Left kidney (tissue), 2 donors: ENCODE results near the gene STARD8. TPM values are rescaled to one million over a fixed set of nuclear protein-coding genes. Genes with fewer than 3 reads are reported as not detected.
A peak's percentile ranks its signal among the peaks of the same experiment; 100 is the strongest.

Experiments used
- DNase-seq: peaks from one replicate; pipeline ENCODE4 v3.0.0-alpha.2; 2013
- polyA plus RNA-seq: library from polyadenylated mRNA; unstranded; fragments of 120-200 nt; gene quantifications from one replicate; pipeline ENCODE4 v1.2.1, GENCODE V29; 2013; ENCODE audit not compliant: insufficient read length

The STARD8 gene
- polyA plus RNA-seq, 1 donor, result 17.4 TPM

GRCh38 chrX:68691921-68692320, 44.5 kb downstream of the STARD8 start:
- DNase-seq, result no peak

DNA sequence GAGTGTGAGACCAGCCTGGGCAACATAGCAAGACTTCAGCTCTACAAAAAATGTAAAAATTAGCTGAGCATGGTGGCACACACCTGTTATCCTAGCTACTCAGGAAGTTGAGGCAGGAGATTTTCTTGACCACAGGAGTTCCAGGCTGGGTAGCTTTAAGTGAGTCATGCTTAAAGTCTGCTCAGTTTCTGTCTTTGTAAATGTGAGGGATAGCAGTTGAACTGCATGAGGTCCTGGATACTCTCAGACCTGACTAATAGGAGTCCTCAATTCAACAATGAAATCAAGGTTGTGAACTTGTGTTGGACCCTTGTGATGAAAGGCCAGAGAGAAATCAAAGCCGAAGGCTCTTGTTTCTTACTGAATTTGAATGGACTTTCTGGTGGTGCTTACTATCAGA, 45.2 kb downstream of the STARD8 start:
- no peak for DNase-seq

- DNase-seq, result peak; percentile 65
These were observed 46.3 kb downstream of the STARD8 start for GRCh38 chrX:68693481-68694434.

- no peak for DNase-seq
These were observed 47.2 kb downstream of the STARD8 start for GRCh38 chrX:68694435-68695205.

- no peak for DNase-seq
These were observed 47.9 kb downstream of the STARD8 start for GRCh38 chrX:68695206-68695845.

DNA sequence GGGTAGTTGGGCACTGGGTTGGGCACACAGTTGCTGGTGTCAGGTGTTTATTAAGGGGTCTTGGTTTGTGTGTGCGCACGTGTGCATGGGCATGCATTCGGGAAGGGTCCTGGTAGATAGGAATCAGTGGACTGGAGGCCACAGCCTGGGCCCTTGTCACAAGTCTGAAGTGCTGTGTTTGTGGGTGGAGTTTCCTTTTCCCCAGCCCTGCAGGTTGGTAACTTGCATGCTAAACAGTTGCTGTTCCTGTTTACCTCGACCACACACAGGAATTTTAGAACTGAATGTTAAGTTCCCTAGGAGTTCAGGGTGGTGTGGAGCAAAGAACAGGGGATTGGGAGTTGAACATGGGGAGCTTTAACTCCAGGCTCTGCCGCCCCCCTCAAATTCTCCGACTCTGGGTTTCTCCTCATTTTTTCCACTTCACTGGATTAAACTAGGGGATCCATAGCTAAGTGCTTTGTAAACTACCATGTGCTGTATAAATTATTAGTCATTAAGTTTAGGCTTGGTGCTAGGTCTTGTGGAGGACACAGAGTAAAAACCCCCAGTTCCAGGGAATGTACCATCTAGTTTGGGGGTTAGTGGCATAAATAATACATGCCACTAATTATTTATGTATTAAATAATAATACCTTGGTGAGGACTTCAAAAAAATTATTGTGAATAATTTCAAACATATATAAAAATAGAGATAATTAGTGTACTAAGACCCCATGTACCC, 49.0 kb downstream of the STARD8 start:
- DNase-seq, result no peak

DNA sequence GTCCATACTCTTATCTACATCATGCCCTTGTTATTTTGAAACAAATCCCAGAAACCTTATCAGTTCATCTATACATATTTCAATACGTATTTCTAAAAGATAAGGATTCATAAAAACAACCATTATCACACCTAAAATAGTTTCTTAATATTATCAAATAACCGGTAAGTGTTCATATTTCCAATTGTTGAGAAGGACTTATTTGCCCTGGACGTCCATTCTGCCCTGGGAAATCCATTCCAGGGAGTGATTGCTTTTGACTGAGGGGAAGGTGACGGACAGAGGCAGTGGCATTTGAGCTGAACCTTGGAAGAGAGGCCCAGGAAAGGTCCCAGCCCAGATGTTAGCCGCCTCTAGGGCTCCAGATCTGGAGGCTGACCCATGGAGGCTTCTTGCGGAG, 49.6 kb downstream of the STARD8 start:
- DNase-seq, result no peak

DNA sequence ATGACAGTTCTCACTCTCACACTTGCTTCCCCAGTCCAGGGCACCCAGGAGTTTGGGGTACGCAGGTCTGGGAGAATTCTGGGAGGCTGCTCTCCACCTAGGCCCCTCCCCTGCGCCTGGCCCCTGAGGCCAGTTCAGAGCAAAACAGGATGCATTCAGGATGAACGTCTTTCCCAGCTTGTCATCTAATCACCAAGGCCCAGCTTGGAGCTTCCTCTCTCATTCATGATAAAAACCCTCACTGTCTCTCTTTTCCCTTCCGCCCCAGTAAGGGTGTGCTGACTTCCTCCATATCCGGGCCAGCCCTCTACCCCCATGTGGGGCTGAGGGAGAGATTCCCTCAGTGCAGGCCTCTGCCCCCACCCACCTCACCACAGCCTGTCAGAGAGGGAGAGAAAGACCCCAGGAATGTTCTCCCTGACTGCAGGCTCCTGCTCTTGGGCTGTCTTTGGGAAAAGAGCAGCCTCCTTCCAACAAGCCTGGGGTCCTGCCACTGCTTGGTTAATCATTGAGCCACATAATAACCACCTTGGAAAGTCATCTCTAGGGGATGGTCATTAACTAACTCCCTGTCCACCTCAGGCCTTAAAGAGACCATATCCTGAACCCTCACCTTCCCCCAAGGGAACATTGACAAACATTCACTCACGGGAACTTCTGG, 50.1 kb downstream of the STARD8 start:
- DNase-seq, result no peak

GRCh38 chrX:68698942-68699341, 51.5 kb downstream of the STARD8 start:
- no peak for DNase-seq

- DNase-seq, result no peak
These were observed 52.7 kb downstream of the STARD8 start for GRCh38 chrX:68699960-68700746.

DNA sequence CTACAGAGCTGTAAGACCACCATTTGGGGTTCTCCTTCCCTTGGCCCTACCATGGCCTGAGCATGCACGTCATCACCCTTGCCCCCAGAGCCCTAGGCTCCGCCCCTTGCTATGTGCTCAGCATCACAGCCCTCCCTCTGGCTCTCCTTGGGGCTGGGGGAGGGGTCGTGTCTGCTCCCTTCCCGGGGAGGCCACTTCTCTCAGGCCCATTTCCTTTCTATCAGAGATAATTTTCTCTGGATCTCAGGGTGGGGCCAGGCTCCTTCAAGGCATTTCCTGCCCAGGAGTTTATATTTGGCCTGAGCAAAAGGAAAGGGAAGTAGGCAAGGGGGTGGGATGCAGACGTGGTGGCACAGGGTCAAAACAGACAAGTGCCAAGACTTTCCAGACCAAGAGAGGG, 55.9 kb downstream of the STARD8 start:
- DNase-seq, result no peak

GRCh38 chrX:68703846-68704245, 56.4 kb downstream of the STARD8 start:
- no peak for DNase-seq

GRCh38 chrX:68705986-68706385, 58.5 kb downstream of the STARD8 start:
- no peak for DNase-seq

DNA sequence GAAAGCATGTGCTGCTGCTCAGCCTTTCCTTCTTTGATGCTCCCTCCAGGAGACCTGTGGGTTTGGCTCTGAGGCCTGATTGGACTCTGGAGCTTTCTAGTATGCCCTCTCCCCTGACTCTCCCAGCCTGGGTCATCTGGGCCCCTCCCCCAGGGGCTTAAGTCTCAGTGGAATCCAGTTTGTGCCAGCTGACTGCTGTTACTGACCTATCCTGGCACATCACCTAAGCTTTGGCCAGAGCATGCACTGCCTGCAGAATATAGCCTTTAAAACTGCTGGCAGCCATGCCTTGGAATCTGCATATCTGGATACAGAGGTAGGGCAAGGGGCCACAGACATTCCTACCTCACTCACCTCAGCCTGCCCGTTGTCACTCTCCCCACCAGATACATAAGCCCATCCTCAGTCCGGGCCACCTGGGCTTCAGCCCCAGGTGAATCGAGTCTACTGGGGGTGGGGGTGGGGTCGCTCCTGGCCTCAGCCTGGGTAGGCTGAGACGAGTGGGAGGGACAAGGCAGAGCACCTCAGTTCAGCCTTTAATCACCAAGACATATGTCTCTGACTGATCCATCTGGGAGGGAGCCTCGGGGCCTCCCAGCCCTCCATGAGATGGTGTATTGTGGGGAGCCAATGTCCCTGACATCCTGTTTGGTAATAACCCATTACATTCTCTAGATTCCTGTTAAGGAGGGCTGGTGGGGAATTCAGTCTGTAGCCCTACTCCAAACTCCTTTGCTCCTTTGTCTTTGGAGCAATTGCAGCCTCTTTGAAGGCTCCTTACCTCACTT, 61.2 kb downstream of the STARD8 start:
- DNase-seq, result no peak

DNA sequence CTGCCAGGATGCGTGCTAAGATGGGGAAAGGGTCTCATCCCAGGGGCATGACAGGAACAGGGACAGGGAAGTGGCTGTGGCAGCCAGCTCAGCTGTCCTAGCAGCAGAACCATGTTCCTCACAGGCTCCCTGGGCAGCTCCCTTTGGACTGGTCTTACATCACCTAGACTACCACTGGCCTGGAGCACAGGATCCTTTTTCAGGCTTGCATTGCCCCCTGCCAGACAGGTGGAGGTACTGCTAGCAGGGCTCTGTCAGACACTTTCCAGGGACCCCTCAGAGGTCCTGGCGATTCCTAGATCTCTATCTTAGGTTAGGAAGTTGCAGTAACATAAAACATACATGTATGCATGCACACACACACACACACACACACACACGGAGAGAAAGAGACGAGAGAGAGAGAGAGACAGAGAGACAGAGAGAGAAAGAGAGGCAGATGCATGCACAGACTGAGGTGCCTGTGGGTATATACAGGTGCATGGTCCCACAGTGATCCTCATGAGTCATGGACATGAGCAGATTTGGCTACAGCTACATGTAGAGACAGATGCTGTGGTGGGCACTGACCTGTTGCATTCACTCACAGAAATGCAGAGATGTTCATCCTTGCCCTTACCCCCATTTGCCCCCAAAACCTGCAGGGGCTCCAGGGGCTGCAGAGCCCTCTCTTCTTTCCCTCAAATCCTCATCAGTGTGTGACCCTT, 63.6 kb downstream of the STARD8 start:
- no peak for DNase-seq

GRCh38 chrX:68711845-68712244, 64.4 kb downstream of the STARD8 start:
- no peak for DNase-seq

DNA sequence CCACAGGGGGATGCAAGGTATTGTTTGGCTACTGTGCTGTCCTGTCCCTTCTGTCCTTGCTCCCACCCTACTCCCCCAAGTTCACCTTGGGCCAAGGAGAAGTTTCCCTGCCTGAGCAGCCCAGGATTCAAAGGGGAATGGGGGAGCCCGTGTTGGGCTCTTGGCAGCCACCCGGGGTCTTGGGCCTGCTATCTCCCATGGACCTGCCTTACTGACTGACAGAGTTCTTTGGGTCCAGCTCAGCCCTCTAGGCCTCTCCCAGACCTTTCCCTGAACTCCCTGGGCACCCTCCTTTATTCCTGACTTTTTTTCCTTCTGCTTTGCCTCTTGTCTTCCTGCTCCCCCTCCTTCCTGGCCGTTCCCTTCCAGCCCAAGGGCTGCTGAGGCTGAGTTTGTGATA, 67.4 kb downstream of the STARD8 start:
- no peak for DNase-seq

DNA sequence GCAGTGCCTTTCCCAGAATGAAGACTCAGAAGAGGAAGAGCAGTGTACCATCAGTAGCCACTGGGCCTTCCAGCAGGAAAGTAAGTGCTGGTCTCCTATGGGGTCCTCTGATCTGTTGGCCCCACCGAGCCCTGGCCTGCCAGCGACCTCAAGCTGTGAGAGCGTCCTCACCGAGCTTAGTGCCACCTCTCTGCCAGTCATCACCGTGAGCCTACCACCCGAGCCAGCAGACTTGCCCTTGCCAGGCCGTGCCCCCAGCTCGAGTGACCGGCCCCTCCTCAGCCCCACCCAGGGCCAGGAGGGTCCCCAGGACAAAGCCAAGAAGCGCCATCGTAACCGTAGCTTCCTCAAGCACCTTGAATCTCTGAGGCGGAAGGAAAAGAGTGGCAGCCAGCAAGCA, 69.7 kb downstream of the STARD8 start:
- no peak for DNase-seq
